Measurements from ENCODE around the gene FBN1.

Gene FBN1

DNA sequence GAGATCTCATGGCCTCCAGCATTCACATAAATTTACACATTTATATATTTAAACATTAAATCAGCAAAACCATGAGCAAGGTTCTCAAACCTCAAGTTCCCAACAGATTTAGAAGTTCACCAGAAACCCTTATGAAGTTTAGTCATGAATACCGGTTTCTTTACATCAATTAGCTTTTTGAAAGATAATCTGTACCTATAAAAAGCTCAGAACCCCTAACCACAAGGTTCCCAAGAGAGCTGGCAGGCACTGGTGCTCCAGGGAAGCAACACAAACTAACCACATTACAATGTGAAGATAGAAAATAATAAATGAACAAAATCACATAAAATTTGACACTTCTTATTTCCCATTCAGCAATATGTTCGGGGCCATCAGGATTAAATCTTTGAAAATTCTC is 150.9 kb downstream of the FBN1 start (continued):
- TF ChIP-seq ZNF8 (CRISPR knock-in tag; IDR thresholded peaks at IDR 0.05) (no peak), TOX (CRISPR knock-in tag; IDR thresholded peaks at IDR 0.05; ENCODE audit: borderline replicate concordance) (no peak), PPARA (CRISPR knock-in tag; IDR thresholded peaks at IDR 0.05; ENCODE audit: borderline replicate concordance) (no peak)

- ATAC-seq, result peak; percentile 31
- TF ChIP-seq, protein P1, sequence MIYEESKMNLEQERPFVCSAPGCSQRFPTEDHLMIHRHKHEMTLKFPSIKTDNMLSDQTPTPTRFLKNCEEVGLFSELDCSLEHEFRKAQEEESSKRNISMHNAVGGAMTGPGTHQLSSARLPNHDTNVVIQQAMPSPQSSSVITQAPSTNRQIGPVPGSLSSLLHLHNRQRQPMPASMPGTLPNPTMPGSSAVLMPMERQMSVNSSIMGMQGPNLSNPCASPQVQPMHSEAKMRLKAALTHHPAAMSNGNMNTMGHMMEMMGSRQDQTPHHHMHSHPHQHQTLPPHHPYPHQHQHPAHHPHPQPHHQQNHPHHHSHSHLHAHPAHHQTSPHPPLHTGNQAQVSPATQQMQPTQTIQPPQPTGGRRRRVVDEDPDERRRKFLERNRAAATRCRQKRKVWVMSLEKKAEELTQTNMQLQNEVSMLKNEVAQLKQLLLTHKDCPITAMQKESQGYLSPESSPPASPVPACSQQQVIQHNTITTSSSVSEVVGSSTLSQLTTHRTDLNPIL (CRISPR knock-in tag; IDR thresholded peaks at IDR 0.05; ENCODE audit: low read depth), result 0 out of 2 replicates have a peak, but pooled peaks have one; percentile 20
- TF ChIP-seq, protein P2, sequence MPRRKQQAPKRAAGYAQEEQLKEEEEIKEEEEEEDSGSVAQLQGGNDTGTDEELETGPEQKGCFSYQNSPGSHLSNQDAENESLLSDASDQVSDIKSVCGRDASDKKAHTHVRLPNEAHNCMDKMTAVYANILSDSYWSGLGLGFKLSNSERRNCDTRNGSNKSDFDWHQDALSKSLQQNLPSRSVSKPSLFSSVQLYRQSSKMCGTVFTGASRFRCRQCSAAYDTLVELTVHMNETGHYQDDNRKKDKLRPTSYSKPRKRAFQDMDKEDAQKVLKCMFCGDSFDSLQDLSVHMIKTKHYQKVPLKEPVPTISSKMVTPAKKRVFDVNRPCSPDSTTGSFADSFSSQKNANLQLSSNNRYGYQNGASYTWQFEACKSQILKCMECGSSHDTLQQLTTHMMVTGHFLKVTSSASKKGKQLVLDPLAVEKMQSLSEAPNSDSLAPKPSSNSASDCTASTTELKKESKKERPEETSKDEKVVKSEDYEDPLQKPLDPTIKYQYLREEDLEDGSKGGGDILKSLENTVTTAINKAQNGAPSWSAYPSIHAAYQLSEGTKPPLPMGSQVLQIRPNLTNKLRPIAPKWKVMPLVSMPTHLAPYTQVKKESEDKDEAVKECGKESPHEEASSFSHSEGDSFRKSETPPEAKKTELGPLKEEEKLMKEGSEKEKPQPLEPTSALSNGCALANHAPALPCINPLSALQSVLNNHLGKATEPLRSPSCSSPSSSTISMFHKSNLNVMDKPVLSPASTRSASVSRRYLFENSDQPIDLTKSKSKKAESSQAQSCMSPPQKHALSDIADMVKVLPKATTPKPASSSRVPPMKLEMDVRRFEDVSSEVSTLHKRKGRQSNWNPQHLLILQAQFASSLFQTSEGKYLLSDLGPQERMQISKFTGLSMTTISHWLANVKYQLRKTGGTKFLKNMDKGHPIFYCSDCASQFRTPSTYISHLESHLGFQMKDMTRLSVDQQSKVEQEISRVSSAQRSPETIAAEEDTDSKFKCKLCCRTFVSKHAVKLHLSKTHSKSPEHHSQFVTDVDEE (CRISPR knock-in tag; IDR thresholded peaks at IDR 0.05), result no peak
- TF ChIP-seq TCF4 (CRISPR knock-in tag; IDR thresholded peaks at IDR 0.05; ENCODE audit: borderline replicate concordance) (no peak), ZC3H10 (CRISPR knock-in tag; IDR thresholded peaks at IDR 0.05) (no peak), BACH2 (CRISPR knock-in tag; IDR thresholded peaks at IDR 0.05; ENCODE audit: borderline replicate concordance) (no peak), CSDC2 (CRISPR knock-in tag; IDR thresholded peaks at IDR 0.05) (no peak), RARB (CRISPR knock-in tag; IDR thresholded peaks at IDR 0.05) (no peak)
These were observed 151.7 kb downstream of the FBN1 start for GRCh38 chr15:48493763-48494225.

DNA sequence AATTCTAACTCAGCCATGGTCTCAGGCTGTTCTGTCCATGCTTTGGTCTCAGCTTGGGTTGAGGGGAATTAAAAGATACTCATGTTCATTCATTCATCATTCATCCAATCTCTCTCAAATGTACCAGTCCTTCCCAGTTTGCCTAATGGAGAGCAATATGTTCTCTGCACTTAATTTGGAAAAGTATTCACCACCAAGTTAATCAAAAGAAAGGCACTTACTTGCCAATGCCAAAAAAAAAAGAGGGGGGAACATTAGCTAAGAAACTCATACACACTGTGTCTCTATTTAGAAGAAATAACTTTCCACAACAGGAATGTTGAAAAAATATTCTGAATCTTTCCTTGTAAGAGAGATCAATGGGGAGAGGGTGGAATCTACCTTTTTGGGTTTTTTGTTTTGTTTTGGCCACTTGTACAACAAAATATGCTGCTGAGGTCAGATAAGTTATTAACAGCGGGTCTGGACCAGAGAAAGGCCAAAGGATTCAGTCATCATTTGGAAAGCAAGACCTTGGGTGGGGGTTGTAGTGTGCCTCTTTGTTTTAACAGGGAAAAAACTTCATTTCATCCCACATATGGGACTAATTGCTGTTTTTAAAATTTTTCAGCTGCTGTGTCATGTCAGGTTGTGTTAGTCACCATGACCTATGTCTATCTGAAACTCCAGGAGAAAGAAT is 152.3 kb downstream of the FBN1 start:
- TF ChIP-seq ZNF70 (CRISPR knock-in tag; IDR thresholded peaks at IDR 0.05), result no peak
- peak; percentile 86 for TF ChIP-seq ISL1 (CRISPR knock-in tag; IDR thresholded peaks at IDR 0.05)
- peak; percentile 86 for ATAC-seq

GRCh38 chr15:48486228-48486627 is 159.3 kb downstream of the FBN1 start:
- no peak for ATAC-seq
- TF ChIP-seq, protein P3, sequence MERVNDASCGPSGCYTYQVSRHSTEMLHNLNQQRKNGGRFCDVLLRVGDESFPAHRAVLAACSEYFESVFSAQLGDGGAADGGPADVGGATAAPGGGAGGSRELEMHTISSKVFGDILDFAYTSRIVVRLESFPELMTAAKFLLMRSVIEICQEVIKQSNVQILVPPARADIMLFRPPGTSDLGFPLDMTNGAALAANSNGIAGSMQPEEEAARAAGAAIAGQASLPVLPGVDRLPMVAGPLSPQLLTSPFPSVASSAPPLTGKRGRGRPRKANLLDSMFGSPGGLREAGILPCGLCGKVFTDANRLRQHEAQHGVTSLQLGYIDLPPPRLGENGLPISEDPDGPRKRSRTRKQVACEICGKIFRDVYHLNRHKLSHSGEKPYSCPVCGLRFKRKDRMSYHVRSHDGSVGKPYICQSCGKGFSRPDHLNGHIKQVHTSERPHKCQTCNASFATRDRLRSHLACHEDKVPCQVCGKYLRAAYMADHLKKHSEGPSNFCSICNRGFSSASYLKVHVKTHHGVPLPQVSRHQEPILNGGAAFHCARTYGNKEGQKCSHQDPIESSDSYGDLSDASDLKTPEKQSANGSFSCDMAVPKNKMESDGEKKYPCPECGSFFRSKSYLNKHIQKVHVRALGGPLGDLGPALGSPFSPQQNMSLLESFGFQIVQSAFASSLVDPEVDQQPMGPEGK (CRISPR knock-in tag; IDR thresholded peaks at IDR 0.05; ENCODE audit: borderline replicate concordance), result no peak
- TF ChIP-seq PPARA (CRISPR knock-in tag; IDR thresholded peaks at IDR 0.05; ENCODE audit: borderline replicate concordance) (no peak), GLIS3 (CRISPR knock-in tag; IDR thresholded peaks at IDR 0.05) (no peak)

DNA sequence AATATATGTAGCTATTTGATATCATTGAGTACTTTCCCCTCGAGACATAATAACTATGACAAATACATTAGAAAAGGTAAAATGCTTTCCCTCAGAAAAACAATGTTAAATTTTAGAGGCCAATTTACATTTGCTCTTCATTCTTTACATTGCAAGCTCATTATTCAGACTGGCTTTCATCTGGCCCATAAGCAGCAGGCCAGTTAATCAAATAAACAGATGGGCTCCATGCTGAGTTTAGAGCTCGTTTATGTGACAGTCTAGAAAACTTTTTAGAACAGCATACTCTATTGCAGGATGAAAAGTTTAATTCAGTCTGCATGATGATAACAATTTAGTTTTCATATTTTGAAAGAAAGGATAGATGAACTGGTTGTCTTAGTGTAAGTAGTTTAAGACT is 163.7 kb downstream of the FBN1 start:
- no peak for TF ChIP-seq CSDC2 (CRISPR knock-in tag; IDR thresholded peaks at IDR 0.05)
- TF ChIP-seq, protein P3 (CRISPR knock-in tag; IDR thresholded peaks at IDR 0.05; ENCODE audit: borderline replicate concordance), result no peak
- TF ChIP-seq ZNF8 (CRISPR knock-in tag; IDR thresholded peaks at IDR 0.05), result no peak
- no peak for TF ChIP-seq SNAI2 (CRISPR knock-in tag; IDR thresholded peaks at IDR 0.05)
- peak; percentile 51; the same call in 2 of the 3 replicates for ATAC-seq

DNA sequence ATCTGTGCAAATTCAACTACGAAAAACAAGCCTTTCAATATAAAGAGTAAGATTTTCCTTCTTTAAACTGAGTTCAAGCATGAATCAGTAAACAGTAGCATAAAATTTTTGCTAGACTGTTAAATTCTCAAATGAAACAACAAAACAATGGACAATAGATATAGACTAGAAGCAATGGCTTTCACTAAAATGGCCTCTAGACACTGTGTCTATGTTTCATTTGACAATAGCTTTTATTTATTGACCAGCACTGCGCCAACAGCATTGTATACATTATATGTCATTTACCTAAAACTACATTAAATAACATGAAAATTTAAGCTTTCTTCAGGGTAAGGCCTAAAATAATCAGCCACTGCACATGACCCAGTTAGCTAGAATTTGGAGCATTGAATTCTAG is 165.8 kb downstream of the FBN1 start:
- no peak for ATAC-seq
- TF ChIP-seq ZC3H10 (CRISPR knock-in tag; IDR thresholded peaks at IDR 0.05), result no peak
